A549 (cell line): ENCODE measurements around the gene MYOT. TPM values are rescaled to one million over a fixed set of nuclear protein-coding genes. Genes with fewer than 3 reads are reported as not detected.

Experiments used
- ATAC-seq, 2 experiments: fragments of 200-7000 bp in 1 of 2; fragments of >200 bp in 1 of 2; cut with Nextera tagmentation in 1 of 2; cut with Tn5 transposase in 1 of 2; 3 replicates each; pipeline versions ENCODE4 v1.8.0 to v1.9.1; 2018 to 2020; ENCODE audit warnings: mild to moderate bottlenecking in 1 of 2, moderate library complexity in 1 of 2
- CTCF ChIA-PET: fragments of 300-600 bp; sonication (Branson Sonifier 250); formaldehyde crosslinking; extraction: SDS; loops from one replicate; lab custom pipeline; 2021; ENCODE audit warnings: antibody characterized with exemption, inconsistent platforms; lab: Yijun Ruan, JAX
- POLR2A ChIA-PET: fragments of 350-600 bp; formaldehyde crosslinking; extraction: SDS; loops from one replicate; lab custom pipeline; 2021; ENCODE audit warnings: antibody characterized with exemption, inconsistent platforms; lab: Yijun Ruan, JAX
- DNase-seq, 2 experiments: peaks; one replicate each; pipeline versions ENCODE4 v3.0.0 to v3.0.0-alpha.2; 2011 to 2016; ENCODE audit warnings: low read depth in 1 of 2, low spot score in 1 of 2
- FAIRE-seq: peaks from 2 replicates; lab custom pipeline; 2011; peaks lifted over from hg19 to GRCh38; lab: Jason Lieb, UNC
- H3K27ac ChIP-seq, 2 experiments: fragments of >200 bp; sonication (Bioruptor Twin); formaldehyde crosslinking; 3 replicates each; pipeline ENCODE4 v1.5.1; 2016 to 2017
- H3K4me1 ChIP-seq: fragments of >200 bp; sonication (Bioruptor Twin); formaldehyde crosslinking; 3 replicates; pipeline ENCODE4 v1.6.1; 2016
- H3K4me2 ChIP-seq: fragments of >200 bp; sonication (Bioruptor Twin); formaldehyde crosslinking; 3 replicates; pipeline ENCODE4 v1.6.1; 2016
- H3K4me3 ChIP-seq: fragments of >200 bp; sonication (Bioruptor Twin); formaldehyde crosslinking; 3 replicates; pipeline ENCODE4 v1.5.1; 2016
- H3K9me3 ChIP-seq: fragments of >200 bp; sonication (Bioruptor Twin); formaldehyde crosslinking; 3 replicates; pipeline ENCODE4 v1.6.1; 2016
- CTCF ChIP-seq: fragments of >200 bp; sonication (Bioruptor Twin); formaldehyde crosslinking; IDR thresholded peaks from 3 replicates; pipeline ENCODE4 v1.5.1; 2016
- E2F6 ChIP-seq: IDR thresholded peaks from 2 replicates; pipeline ENCODE4 v1.6.1; 2012; ENCODE audit warnings: low read depth, borderline replicate concordance
- EHMT2 ChIP-seq: fragments of 200-600 bp; sonication (generic); IDR thresholded peaks from 2 replicates; pipeline ENCODE4 v1.6.1; 2016; ENCODE audit warnings: antibody characterized with exemption, low read depth, mild to moderate bottlenecking, moderate library complexity
- ELK1 ChIP-seq: fragments of 150-350 bp; IDR thresholded peaks from 2 replicates; pipeline ENCODE4 v1.6.1; 2014; ENCODE audit warnings: low read depth, mild to moderate bottlenecking, low read length
- ESRRA ChIP-seq: fragments of 150-350 bp; IDR thresholded peaks from 2 replicates; pipeline ENCODE4 v1.6.1; 2014; ENCODE audit warnings: mild to moderate bottlenecking, low read length, borderline replicate concordance
- FOSB ChIP-seq: fragments of 250-450 bp; sonication (Bioruptor Pico); IDR thresholded peaks from 2 replicates; pipeline ENCODE4 v1.5.0; 2020; ENCODE audit warnings: mild to moderate bottlenecking, moderate library complexity
- HES2 ChIP-seq: fragments of >200 bp; sonication (Bioruptor Twin); formaldehyde crosslinking; IDR thresholded peaks from 2 replicates; pipeline ENCODE4 v1.6.1; 2016
- HEYL ChIP-seq: fragments of 250-450 bp; sonication (Bioruptor Pico); IDR thresholded peaks from 2 replicates; pipeline ENCODE4 v1.8.0; 2021; ENCODE audit warnings: mild to moderate bottlenecking, moderate library complexity
- HOXB13 ChIP-seq: fragments of 250-450 bp; sonication (Bioruptor Pico); IDR thresholded peaks from 2 replicates; pipeline ENCODE4 v1.5.0; 2020; ENCODE audit warnings: low read depth, mild to moderate bottlenecking, moderate library complexity
- JUN ChIP-seq, 2 experiments: fragments of >200 bp; sonication (Bioruptor Twin); formaldehyde crosslinking; IDR thresholded peaks; 2 replicates in 1 of 2; 3 replicates in 1 of 2; pipeline ENCODE4 v1.6.1; 2016 to 2017
- KDM5A ChIP-seq: fragments of 200-600 bp; sonication (generic); IDR thresholded peaks from 2 replicates; pipeline ENCODE4 v1.6.1; 2016; ENCODE audit warnings: antibody characterized with exemption, mild to moderate bottlenecking
- MAX ChIP-seq: IDR thresholded peaks from 2 replicates; pipeline ENCODE4 v1.6.1; 2012
- MAZ ChIP-seq: fragments of 150-350 bp; IDR thresholded peaks from 2 replicates; pipeline ENCODE4 v1.6.1; 2014; ENCODE audit warnings: antibody characterized with exemption, low read depth, low read length, borderline replicate concordance
- MYC ChIP-seq: IDR thresholded peaks from 2 replicates; pipeline ENCODE4 v1.6.1; 2012; ENCODE audit warnings: mild to moderate bottlenecking, inconsistent platforms, low read length, improper control_type of control experiment, borderline replicate concordance
- NPAS2 ChIP-seq: fragments of 250-450 bp; sonication (Bioruptor Pico); IDR thresholded peaks from 2 replicates; pipeline ENCODE4 v1.8.0; 2022; ENCODE audit warnings: mild to moderate bottlenecking, moderate library complexity, borderline replicate concordance
- NR3C1 ChIP-seq: fragments of >200 bp; sonication (Bioruptor Twin); formaldehyde crosslinking; IDR thresholded peaks from 3 replicates; pipeline ENCODE4 v1.6.1; 2017
- PBX3 ChIP-seq: IDR thresholded peaks from 2 replicates; pipeline ENCODE4 v1.6.1; 2012
- RAD21 ChIP-seq, 2 experiments: fragments of >200 bp in 1 of 2; sonication (Bioruptor Twin) in 1 of 2; formaldehyde crosslinking in 1 of 2; IDR thresholded peaks in 1 of 2; conservative IDR thresholded peaks in 1 of 2; 2 replicates in 1 of 2; 3 replicates in 1 of 2; pipeline ENCODE4 v1.6.1; 2012 to 2018; ENCODE audit warnings: inconsistent platforms in 1 of 2
- RNF2 ChIP-seq: fragments of 200-600 bp; sonication (generic); IDR thresholded peaks from 2 replicates; pipeline ENCODE4 v1.6.1; 2016; ENCODE audit warnings: low read depth, mild to moderate bottlenecking, antibody characterized with exemption, moderate library complexity, borderline replicate concordance
- WGBS: methylation state at CpG from one replicate; pipeline ENCODE4 v1.1.6; 2017; ENCODE audit errors: missing lambda C conversion rate; 5-methylcytosine and 5-hydroxymethylcytosine counted together
- polyA plus RNA-seq, 4 experiments: library from polyadenylated mRNA; depleted of rRNA in 3 of 4; stranded (reverse); fragments of >200 nt; fragmentation: RNase III in 1 of 4; extraction: RNeasy Plus Mini Kit Qiagen cat#74134 plus additional on column Dnase treatment in 1 of 4; gene quantifications; 2 replicates in 3 of 4; 3 replicates in 1 of 4; pipeline ENCODE4 v1.2.3, GENCODE V29; 2011 to 2017

The MYOT gene
- polyA plus RNA-seq, 2 of the 4 experiments (the other 2 are of a cell fraction): 0.08 TPM; not detected in 1

- no peak for TF ChIP-seq JUN (IDR thresholded peaks at IDR 0.05)
- no peak for TF ChIP-seq RNF2
- no peak for TF ChIP-seq MYC
- TF ChIP-seq MAX: no peak
- TF ChIP-seq ESRRA: no peak
- no peak for TF ChIP-seq CTCF
Measured at GRCh38 chr5:137916923-137917322, 49.3 kb downstream of the MYOT start (continued).

GRCh38 chr5:137921931-137922330 lies 54.3 kb downstream of the MYOT start:
- WGBS: 68% methylated on average over 3 of the region's 3 CpGs
- H3K4me2 ChIP-seq: no peak overlapping the region
- H3K9me3 ChIP-seq: no peaks in the 10 kb centered on the region
- ATAC-seq (no peak; a peak in 1 of 6 replicates), FAIRE-seq (no peak), DNase-seq (no peak)
- TF ChIP-seq HEYL (no peak), FOSB (CRISPR knock-in tag) (no peak), NR3C1 (no peak), E2F6 (no peak), HES2 (no peak), KDM5A (no peak), HOXB13 (CRISPR knock-in tag) (no peak), MAZ (no peak), RAD21 (conservative IDR thresholded peaks at IDR 0.05 in 1 of 2, IDR thresholded peaks at IDR 0.05 in 1 of 2) (no peak), ELK1 (no peak), EHMT2 (no peak), CTCF (no peak), NPAS2 (CRISPR knock-in tag) (no peak), PBX3 (no peak)
- ChIA-PET CTCF (interaction anchor here (0.6 to 1.5 kb wide), 4 partner anchors 11 to 585 kb away, joined by 3 to 4 read pairs (median 3); no protein-coding TSS in a partner anchor), POLR2A (no interaction called here)
- H3K4me3 ChIP-seq: no peak overlapping the region
- H3K4me1 ChIP-seq: no peaks in the 10 kb centered on the region
- H3K27ac ChIP-seq: no peak overlapping the region
